OCI-LY1 (cell line): ENCODE results near the gene SYTL1.

Experiments used
- H2AFZ ChIP-seq: fragments of 200-600 bp; sonication (generic), shearing (Covaris generic); 2 replicates; pipeline ENCODE4 v1.6.0; 2014; ENCODE audit warnings: antibody characterized with exemption, mild to moderate bottlenecking, low read length
- H3F3A ChIP-seq: fragments of 200-600 bp; sonication (generic), shearing (Covaris generic); 2 replicates; pipeline ENCODE4 v1.6.0; 2014; ENCODE audit warnings: mild to moderate bottlenecking, antibody characterized with exemption, low read length, moderate library complexity; ENCODE audit not compliant: insufficient read depth
- H3K27ac ChIP-seq: fragments of 200-600 bp; sonication (generic); 2 replicates; pipeline ENCODE4 v1.5.1; 2014; ENCODE audit warnings: low read length, mixed run types, mild to moderate bottlenecking, low read depth; ENCODE audit not compliant: poor library complexity, severe bottlenecking
- H3K27me3 ChIP-seq: fragments of 200-600 bp; sonication (generic); 2 replicates; pipeline ENCODE4 v1.6.0; 2014; ENCODE audit warnings: antibody characterized with exemption, mild to moderate bottlenecking, low read length, moderate library complexity; ENCODE audit not compliant: insufficient read depth
- H3K36me3 ChIP-seq: fragments of 200-600 bp; sonication (generic); 2 replicates; pipeline ENCODE4 v1.6.1; 2014; ENCODE audit warnings: mild to moderate bottlenecking, antibody characterized with exemption, low read length, moderate library complexity, mixed read lengths; ENCODE audit not compliant: insufficient read depth
- H3K4me1 ChIP-seq: fragments of 200-600 bp; sonication (generic); 2 replicates; pipeline ENCODE4 v1.5.1; 2014; ENCODE audit warnings: mild to moderate bottlenecking, low read length, moderate library complexity; ENCODE audit not compliant: insufficient read depth, severe bottlenecking
- H3K4me2 ChIP-seq: fragments of 200-600 bp; sonication (generic), shearing (Covaris generic); 2 replicates; pipeline ENCODE4 v1.6.1; 2014; ENCODE audit warnings: low read length
- H3K4me3 ChIP-seq: fragments of 200-600 bp; sonication (generic); 2 replicates; pipeline ENCODE4 v1.5.1; 2014; ENCODE audit warnings: low read length, low read depth, mild to moderate bottlenecking, mixed read lengths; ENCODE audit not compliant: poor library complexity, severe bottlenecking
- H3K79me2 ChIP-seq: fragments of 200-600 bp; shearing (Covaris generic); 2 replicates; pipeline ENCODE4 v1.6.1; 2016; ENCODE audit warnings: mixed run types, low read length, mixed read lengths; ENCODE audit not compliant: insufficient read depth
- H3K9ac ChIP-seq: fragments of 200-600 bp; sonication (generic), shearing (Covaris generic); 2 replicates; pipeline ENCODE4 v1.6.1; 2014; ENCODE audit warnings: mild to moderate bottlenecking, low read length, mixed read lengths
- H3K9me2 ChIP-seq: fragments of 200-600 bp; sonication (generic), shearing (Covaris generic); 2 replicates; pipeline ENCODE4 v1.6.1; 2014; ENCODE audit warnings: low read depth, mild to moderate bottlenecking, low read length, mixed read lengths
- H3K9me3 ChIP-seq: fragments of 200-600 bp; shearing (Covaris generic); 2 replicates; pipeline ENCODE4 v1.6.1; 2014; ENCODE audit warnings: low read length, mixed read lengths
- H4K20me1 ChIP-seq: fragments of 200-600 bp; sonication (generic), shearing (Covaris generic); 2 replicates; pipeline ENCODE4 v1.6.0; 2016; ENCODE audit warnings: mild to moderate bottlenecking, low read length; ENCODE audit not compliant: insufficient read depth
- CTCF ChIP-seq: fragments of 200-600 bp; sonication (generic), shearing (Covaris generic); IDR thresholded peaks from 2 replicates; pipeline ENCODE4 v1.5.1; 2017; ENCODE audit warnings: mild to moderate bottlenecking, antibody characterized with exemption, low read length, moderate library complexity, mixed read lengths
- EZH2 ChIP-seq: fragments of 200-600 bp; sonication (generic), shearing (Covaris generic); IDR thresholded peaks from 2 replicates; pipeline ENCODE4 v1.8.0; 2017; ENCODE audit warnings: borderline replicate concordance, mixed run types, mild to moderate bottlenecking, antibody characterized with exemption, low read length, moderate library complexity, mixed read lengths

SYTL1 gene

GRCh38 chr1:27330786-27331185 lies 11.0 kb upstream of the SYTL1 start:
- no peaks in the 10 kb centered on the region for H3F3A ChIP-seq
- H3K27ac ChIP-seq: no peak overlapping the region
- TF ChIP-seq CTCF (no peak), EZH2 (no peak)
- H3K36me3 ChIP-seq: peaks cover 84% of the 10 kb centered on the region
- peaks cover 22% of the 10 kb centered on the region for H3K4me1 ChIP-seq
- no peaks in the 10 kb centered on the region for H3K27me3 ChIP-seq
- no peak overlapping the region for H3K4me3 ChIP-seq
- no peak overlapping the region for H2AFZ ChIP-seq
- H3K9me3 ChIP-seq: no peaks in the 10 kb centered on the region
- H3K79me2 ChIP-seq: peaks cover 36% of the 10 kb centered on the region
- H3K9me2 ChIP-seq: no peaks in the 10 kb centered on the region
- no peak overlapping the region for H3K4me2 ChIP-seq
- H3K9ac ChIP-seq: no peak overlapping the region
- H4K20me1 ChIP-seq: no peaks in the 10 kb centered on the region

GRCh38 chr1:27331426-27331825 lies 10.4 kb upstream of the SYTL1 start:
- Histone ChIP-seq H3K4me1 (peaks cover 22% of the 10 kb centered on the region), H3K9me2 (no peaks in the 10 kb centered on the region), H3K4me3 (no peak overlapping the region), H3K4me2 (no peak overlapping the region), H3K9me3 (no peaks in the 10 kb centered on the region), H3K79me2 (peaks cover 30% of the 10 kb centered on the region), H3K9ac (no peak overlapping the region), H3F3A (no peaks in the 10 kb centered on the region), H2AFZ (no peak overlapping the region), H3K27ac (no peak overlapping the region), H3K36me3 (peaks cover 84% of the 10 kb centered on the region), H4K20me1 (no peaks in the 10 kb centered on the region), H3K27me3 (no peaks in the 10 kb centered on the region)
- TF ChIP-seq EZH2 (no peak), CTCF (no peak)

GRCh38 chr1:27331922-27332321 lies 9.9 kb upstream of the SYTL1 start:
- H3K27ac ChIP-seq: no peak overlapping the region
- H3F3A ChIP-seq: no peaks in the 10 kb centered on the region
- H3K4me2 ChIP-seq: no peak overlapping the region

More at GRCh38 chr1:27331922-27332321, 9.9 kb upstream of the SYTL1 start:
- Histone ChIP-seq H3K27me3 (no peaks in the 10 kb centered on the region), H4K20me1 (no peaks in the 10 kb centered on the region), H3K4me3 (no peak overlapping the region), H3K9me3 (no peaks in the 10 kb centered on the region), H3K4me1 (peaks cover 19% of the 10 kb centered on the region), H3K9ac (no peak overlapping the region), H3K9me2 (no peaks in the 10 kb centered on the region), H3K79me2 (peaks cover 25% of the 10 kb centered on the region), H2AFZ (no peak overlapping the region), H3K36me3 (peaks cover 84% of the 10 kb centered on the region)
- TF ChIP-seq EZH2: no peak
- no peak for TF ChIP-seq CTCF
